HCT116 (cell line): ENCODE measurements around the gene GALNT6.

Source experiments
- CTCF ChIP-seq, 3 experiments: fragments of 200-600 bp in 1 of 3; sonication (generic) in 1 of 3; IDR thresholded peaks in 2 of 3; conservative IDR thresholded peaks in 1 of 3; 2 replicates each; pipeline ENCODE4 v1.5.1; 2012 to 2017; ENCODE audit warnings: low read depth in 2 of 3, low read length in 2 of 3, antibody characterized with exemption in 1 of 3, borderline replicate concordance in 1 of 3, control low read depth in 1 of 3, mild to moderate bottlenecking in 1 of 3, mixed read lengths in 1 of 3, mixed run types in 1 of 3, moderate library complexity in 1 of 3; ENCODE audit not compliant: insufficient read depth in 1 of 3
- EZH2 ChIP-seq: fragments of 200-600 bp; sonication (generic); IDR thresholded peaks from 2 replicates; pipeline ENCODE4 v1.6.1; 2017; ENCODE audit warnings: antibody characterized with exemption, mixed run types
- POLR2A ChIP-seq: IDR thresholded peaks from 2 replicates; pipeline ENCODE4 v1.7.0; 2011; ENCODE audit warnings: borderline replicate concordance; ENCODE audit not compliant: insufficient read depth, insufficient read length; ENCODE audit errors: extremely low read depth
- REST ChIP-seq: IDR thresholded peaks from 2 replicates; pipeline ENCODE4 v1.6.1; 2012; ENCODE audit warnings: low read depth

GRCh38 chr12:51320311-51320694, 70.9 kb downstream of the GALNT6 start:
- no peak for TF ChIP-seq CTCF (IDR thresholded peaks at IDR 0.05 in 2 of 3, conservative IDR thresholded peaks at IDR 0.05 in 1 of 3; ENCODE audit: borderline replicate concordance in 1 of 3, insufficient read depth in 1 of 3, low read depth in 2 of 3, low read length in 2 of 3)
- TF ChIP-seq POLR2A = no peak
- TF ChIP-seq REST = no peak
- TF ChIP-seq EZH2 = no peak
